GM12873 (cell line): Measurements from ENCODE around the gene SYNE1.

ENCODE experiments used
- CTCF ChIP-seq: IDR thresholded peaks from 2 replicates; pipeline ENCODE4 v1.5.1; 2012; ENCODE audit warnings: low read depth, mild to moderate bottlenecking, moderate library complexity, low read length, control low read depth; ENCODE audit not compliant: insufficient read depth; ENCODE audit errors: missing control alignments

Gene SYNE1

GRCh38 chr6:152423216-152424103 is 213.7 kb downstream of the SYNE1 start:
- TF ChIP-seq CTCF = no peak

- no peak for TF ChIP-seq CTCF
Observed at GRCh38 chr6:152420696-152421095, 216.5 kb downstream of the SYNE1 start.

GRCh38 chr6:152418551-152418950 is 218.6 kb downstream of the SYNE1 start:
- no peak for TF ChIP-seq CTCF

GRCh38 chr6:152416652-152417051 is 220.5 kb downstream of the SYNE1 start:
- no peak for TF ChIP-seq CTCF

GRCh38 chr6:152404936-152405595 is 232.1 kb downstream of the SYNE1 start:
- no peak for TF ChIP-seq CTCF

GRCh38 chr6:152404086-152404857 is 232.9 kb downstream of the SYNE1 start:
- no peak for TF ChIP-seq CTCF

GRCh38 chr6:152402791-152403190 is 234.4 kb downstream of the SYNE1 start:
- no peak for TF ChIP-seq CTCF
